Measurements from ENCODE around the gene PLD5. TPM values are rescaled to one million over a fixed set of nuclear protein-coding genes. Genes with fewer than 3 reads are reported as not detected.

Gene PLD5
- polyA plus RNA-seq, 1 of the 3 experiments (the other 2 are of a cell fraction) = 0.08 TPM

DNA sequence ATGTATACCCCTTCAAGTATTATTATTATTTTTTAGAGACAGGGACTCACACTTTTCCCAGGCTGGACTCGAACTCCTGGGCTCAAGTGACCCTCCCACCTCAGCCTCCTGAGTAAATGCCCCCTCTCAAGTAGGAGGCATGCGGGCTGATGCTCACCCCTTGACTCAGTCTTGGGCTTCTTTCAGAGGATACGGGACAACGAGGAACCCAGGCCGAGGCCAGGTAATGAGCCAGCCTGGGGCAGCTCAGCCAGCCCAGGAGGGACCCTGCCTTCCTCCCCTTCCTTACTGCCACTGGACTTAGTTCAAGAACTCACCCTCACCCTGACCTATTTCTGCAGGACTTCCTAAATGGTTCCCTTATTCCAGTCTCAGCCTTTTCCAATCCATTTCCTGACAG is 327.6 kb downstream of the PLD5 start:
- H3F3A ChIP-seq (replicated peaks; ENCODE audit: insufficient read depth) = no peaks in the 10 kb centered on the region
- no peak overlapping the region for H3K4me2 ChIP-seq
- WGBS (ENCODE audit: low lambda C conversion rate) = 61% methylated on average over 5 of the region's 5 CpGs
- no peak for TF ChIP-seq MXI1 (IDR thresholded peaks at IDR 0.05; ENCODE audit: low read depth, low read length)
- TF ChIP-seq MEF2A (IDR thresholded peaks at IDR 0.05; ENCODE audit: borderline replicate concordance, low read depth) = no peak
- TF ChIP-seq NRF1 (IDR thresholded peaks at IDR 0.05; ENCODE audit: low read depth, low read length) = no peak
- no peak for TF ChIP-seq RXRA (IDR thresholded peaks at IDR 0.05; ENCODE audit: borderline replicate concordance, low read depth)
- no peak for TF ChIP-seq FOSL2 (IDR thresholded peaks at IDR 0.05; ENCODE audit: borderline replicate concordance, low read depth)
- TF ChIP-seq NFIC (IDR thresholded peaks at IDR 0.05; ENCODE audit: borderline replicate concordance) = no peak
- no peak for TF ChIP-seq FOXM1 (IDR thresholded peaks at IDR 0.05; ENCODE audit: low read depth)
- TF ChIP-seq, protein P1, sequence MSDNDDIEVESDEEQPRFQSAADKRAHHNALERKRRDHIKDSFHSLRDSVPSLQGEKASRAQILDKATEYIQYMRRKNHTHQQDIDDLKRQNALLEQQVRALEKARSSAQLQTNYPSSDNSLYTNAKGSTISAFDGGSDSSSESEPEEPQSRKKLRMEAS (IDR thresholded peaks at IDR 0.05; ENCODE audit: low read depth) = no peak
- ChIA-PET POLR2A (no interaction called here), CTCF (no interaction called here)
- no peaks in the 10 kb centered on the region for H4K20me1 ChIP-seq (ENCODE audit: insufficient read depth)
- H3K9me3 ChIP-seq = no peaks in the 10 kb centered on the region
- no peak overlapping the region for H3K4me3 ChIP-seq (ENCODE audit: low read depth in 2 of 2, low read length in 1 of 2)
- no peaks in the 10 kb centered on the region for H3K9me2 ChIP-seq
- H3K79me2 ChIP-seq (ENCODE audit: insufficient read depth) = no peaks in the 10 kb centered on the region
- no peak overlapping the region for H2AFZ ChIP-seq (ENCODE audit: low read depth)
- no peaks in the 10 kb centered on the region for H3K27me3 ChIP-seq (ENCODE audit: insufficient read depth)
- no peak overlapping the region for H3K9ac ChIP-seq
- DNase-seq = no peak
- H3K27ac ChIP-seq (ENCODE audit: low read depth in 2 of 2, low read length in 1 of 2) = no peak overlapping the region
- H3K4me1 ChIP-seq (ENCODE audit: control insufficient read depth in 1 of 2, insufficient read depth in 2 of 2, low read depth in 1 of 2, low read length in 1 of 2) = no peaks in the 10 kb centered on the region
- H3K36me3 ChIP-seq (replicated peaks in 1 of 2; ENCODE audit: control insufficient read depth in 1 of 2, insufficient read depth in 2 of 2, low read length in 1 of 2) = no peaks in the 10 kb centered on the region

DNA sequence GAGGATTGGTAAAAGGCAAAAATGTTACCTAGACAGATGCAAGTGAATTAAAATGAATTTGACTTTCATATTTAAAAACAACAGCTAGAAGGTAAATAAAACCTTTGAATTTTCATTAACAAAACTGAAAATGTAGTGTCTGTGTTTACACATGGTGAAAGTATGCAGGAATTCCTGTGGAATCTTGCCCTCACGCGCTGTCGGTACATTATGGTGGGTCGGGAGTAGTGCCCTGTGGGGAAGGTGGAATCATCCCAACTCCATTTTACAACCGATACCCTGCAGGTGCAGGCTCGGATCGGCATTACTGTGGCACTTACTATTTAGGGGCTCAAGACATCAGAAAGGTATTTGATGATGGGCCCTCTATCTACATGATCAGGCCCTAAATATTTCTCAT is 328.4 kb downstream of the PLD5 start:
- TF ChIP-seq, protein P1 (IDR thresholded peaks at IDR 0.05; ENCODE audit: low read depth) = no peak
- no peak for TF ChIP-seq RAD21 (IDR thresholded peaks at IDR 0.05; ENCODE audit: low read length)
- TF ChIP-seq FOSL2 (IDR thresholded peaks at IDR 0.05; ENCODE audit: borderline replicate concordance, low read depth) = no peak
- TF ChIP-seq, protein P2, sequence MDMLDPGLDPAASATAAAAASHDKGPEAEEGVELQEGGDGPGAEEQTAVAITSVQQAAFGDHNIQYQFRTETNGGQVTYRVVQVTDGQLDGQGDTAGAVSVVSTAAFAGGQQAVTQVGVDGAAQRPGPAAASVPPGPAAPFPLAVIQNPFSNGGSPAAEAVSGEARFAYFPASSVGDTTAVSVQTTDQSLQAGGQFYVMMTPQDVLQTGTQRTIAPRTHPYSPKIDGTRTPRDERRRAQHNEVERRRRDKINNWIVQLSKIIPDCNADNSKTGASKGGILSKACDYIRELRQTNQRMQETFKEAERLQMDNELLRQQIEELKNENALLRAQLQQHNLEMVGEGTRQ (IDR thresholded peaks at IDR 0.05; ENCODE audit: borderline replicate concordance, low read depth, low read length) = no peak
- TF ChIP-seq POLR2AphosphoS5 (IDR thresholded peaks at IDR 0.05; ENCODE audit: low read depth, low read length) = no peak
- no peak for TF ChIP-seq EZH2phosphoT487 (IDR thresholded peaks at IDR 0.05; ENCODE audit: borderline replicate concordance, low read depth)
- TF ChIP-seq, protein P3, sequence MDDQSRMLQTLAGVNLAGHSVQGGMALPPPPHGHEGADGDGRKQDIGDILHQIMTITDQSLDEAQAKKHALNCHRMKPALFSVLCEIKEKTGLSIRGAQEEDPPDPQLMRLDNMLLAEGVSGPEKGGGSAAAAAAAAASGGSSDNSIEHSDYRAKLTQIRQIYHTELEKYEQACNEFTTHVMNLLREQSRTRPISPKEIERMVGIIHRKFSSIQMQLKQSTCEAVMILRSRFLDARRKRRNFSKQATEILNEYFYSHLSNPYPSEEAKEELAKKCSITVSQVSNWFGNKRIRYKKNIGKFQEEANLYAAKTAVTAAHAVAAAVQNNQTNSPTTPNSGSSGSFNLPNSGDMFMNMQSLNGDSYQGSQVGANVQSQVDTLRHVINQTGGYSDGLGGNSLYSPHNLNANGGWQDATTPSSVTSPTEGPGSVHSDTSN (IDR thresholded peaks at IDR 0.05) = no peak
- no peak for TF ChIP-seq YY1 (IDR thresholded peaks at IDR 0.05; ENCODE audit: low read depth)
- no peak for TF ChIP-seq CHD2 (IDR thresholded peaks at IDR 0.05; ENCODE audit: low read length, partially characterized antibody)
- 51% methylated on average over 7 of the region's 7 CpGs for WGBS (ENCODE audit: low lambda C conversion rate)
- no peak overlapping the region for H3K4me2 ChIP-seq
- H3K9ac ChIP-seq = no peak overlapping the region
- ChIA-PET POLR2A (no interaction called here), CTCF (no interaction called here)
- H3F3A ChIP-seq (replicated peaks; ENCODE audit: insufficient read depth) = no peaks in the 10 kb centered on the region
- H3K27ac ChIP-seq (ENCODE audit: low read depth in 2 of 2, low read length in 1 of 2) = no peak overlapping the region
- H2AFZ ChIP-seq (ENCODE audit: low read depth) = no peak overlapping the region
- no peaks in the 10 kb centered on the region for H3K9me2 ChIP-seq
- H4K20me1 ChIP-seq (ENCODE audit: insufficient read depth) = no peaks in the 10 kb centered on the region
- no peaks in the 10 kb centered on the region for H3K4me1 ChIP-seq (ENCODE audit: control insufficient read depth in 1 of 2, insufficient read depth in 2 of 2, low read depth in 1 of 2, low read length in 1 of 2)
- no peak for DNase-seq
- H3K36me3 ChIP-seq (replicated peaks in 1 of 2; ENCODE audit: control insufficient read depth in 1 of 2, insufficient read depth in 2 of 2, low read length in 1 of 2) = no peaks in the 10 kb centered on the region
- no peak overlapping the region for H3K4me3 ChIP-seq (ENCODE audit: low read depth in 2 of 2, low read length in 1 of 2)
- H3K27me3 ChIP-seq (ENCODE audit: insufficient read depth) = no peaks in the 10 kb centered on the region
- H3K79me2 ChIP-seq (ENCODE audit: insufficient read depth) = no peaks in the 10 kb centered on the region
- H3K9me3 ChIP-seq = no peaks in the 10 kb centered on the region
